ENCODE data around the gene LGALS3. TPM values are rescaled to one million over a fixed set of nuclear protein-coding genes. Genes with fewer than 3 reads are reported as not detected.
A peak's percentile ranks its signal among the peaks of the same experiment; 100 is the strongest.

Gene LGALS3
- total RNA-seq, 2 donors from 2014 or later, result 148 to 189 TPM

- DNase-seq (ENCODE audit: low spot score), result no peak
- intact Hi-C loops (cut with DNase I), result no loop called here
Measured at GRCh38 chr14:55126034-55126433, 3.0 kb upstream of the LGALS3 start.

DNA sequence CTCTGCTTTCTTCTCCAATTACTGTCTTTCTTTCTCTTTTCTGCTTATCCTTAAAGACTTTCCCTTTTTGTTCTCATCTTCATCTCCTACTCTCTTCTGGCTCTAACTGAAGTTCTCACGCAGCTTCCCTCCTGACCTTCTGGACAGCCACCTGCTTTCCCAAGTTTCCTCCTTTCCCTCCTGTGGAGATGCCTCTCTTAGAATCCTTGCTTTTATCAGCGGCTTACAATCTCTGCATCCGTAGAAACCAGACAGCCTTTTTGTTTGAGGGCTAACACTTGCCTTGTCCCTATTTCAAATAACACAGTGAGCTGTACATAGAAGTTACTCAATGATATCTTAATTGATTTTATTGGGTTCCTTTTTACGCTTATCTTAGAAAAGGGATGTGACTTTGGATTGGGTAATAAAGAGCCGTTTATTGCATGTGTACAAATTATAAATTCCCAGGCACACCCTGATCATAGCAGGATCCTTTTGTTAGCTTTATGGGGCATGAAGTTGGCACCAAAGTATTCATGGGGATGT, 2.1 kb upstream of the LGALS3 start:
- intact Hi-C loops (cut with DNase I), result no loop called here
- DNase-seq (ENCODE audit: low spot score), result no peak

GRCh38 chr14:55127460-55127951, 1.5 kb upstream of the LGALS3 start:
- intact Hi-C loops (cut with DNase I), result no loop called here
- no peak for DNase-seq (ENCODE audit: low spot score)

GRCh38 chr14:55128386-55129085, 516 bp upstream of the LGALS3 start:
- DNase-seq (ENCODE audit: low spot score), result no peak
- intact Hi-C loops (cut with DNase I), result no loop called here

GRCh38 chr14:55129428-55130195, 560 bp downstream of the LGALS3 start:
- intact Hi-C loops (cut with DNase I), result loop anchor here (5.0 kb wide), 1 partner anchor 37 kb away; no protein-coding TSS in a partner anchor
- DNase-seq (ENCODE audit: low spot score), result peak; percentile 93

DNA sequence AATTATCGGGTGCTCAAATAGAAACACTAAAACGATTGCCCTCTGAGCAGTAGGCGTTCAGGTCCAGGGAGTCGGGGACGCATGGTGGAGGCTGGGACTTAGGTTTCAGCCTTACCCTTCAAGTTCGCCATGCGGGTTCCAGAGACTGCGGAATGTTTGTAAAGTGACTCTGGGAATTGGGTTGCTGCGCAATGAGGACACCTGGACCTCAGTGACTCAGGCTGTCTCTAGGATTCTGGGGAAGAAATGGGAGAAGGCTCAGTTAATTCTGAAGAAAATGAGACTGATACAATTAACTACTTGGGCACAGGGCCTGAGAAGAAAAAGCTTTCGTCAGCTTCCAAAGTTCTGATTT, 1.1 kb downstream of the LGALS3 start:
- intact Hi-C loops (cut with DNase I), result loop anchor here (5.0 kb wide), 1 partner anchor 38 kb away; no protein-coding TSS in a partner anchor
- DNase-seq (ENCODE audit: low spot score), result no peak

GRCh38 chr14:55131370-55132137, 2.5 kb downstream of the LGALS3 start:
- intact Hi-C loops (cut with DNase I), result loop anchor here (5.0 kb wide), 1 partner anchor 39 kb away; no protein-coding TSS in a partner anchor
- no peak for DNase-seq (ENCODE audit: low spot score)

- intact Hi-C loops (cut with DNase I), result loop anchor here (5.0 kb wide), 1 partner anchor 41 kb away; no protein-coding TSS in a partner anchor
- no peak for DNase-seq (ENCODE audit: low spot score)
Measured at GRCh38 chr14:55133416-55133815, 4.4 kb downstream of the LGALS3 start.

- no peak for DNase-seq (ENCODE audit: low spot score)
- intact Hi-C loops (cut with DNase I), result no loop called here
Measured at GRCh38 chr14:55136241-55136640, 7.2 kb downstream of the LGALS3 start.

GRCh38 chr14:55136885-55137786, 8.1 kb downstream of the LGALS3 start:
- intact Hi-C loops (cut with DNase I), result no loop called here
- peak; percentile 88 for DNase-seq (ENCODE audit: low spot score)

GRCh38 chr14:55138091-55138490, 9.0 kb downstream of the LGALS3 start:
- intact Hi-C loops (cut with DNase I), result no loop called here
- no peak for DNase-seq (ENCODE audit: low spot score)

DNA sequence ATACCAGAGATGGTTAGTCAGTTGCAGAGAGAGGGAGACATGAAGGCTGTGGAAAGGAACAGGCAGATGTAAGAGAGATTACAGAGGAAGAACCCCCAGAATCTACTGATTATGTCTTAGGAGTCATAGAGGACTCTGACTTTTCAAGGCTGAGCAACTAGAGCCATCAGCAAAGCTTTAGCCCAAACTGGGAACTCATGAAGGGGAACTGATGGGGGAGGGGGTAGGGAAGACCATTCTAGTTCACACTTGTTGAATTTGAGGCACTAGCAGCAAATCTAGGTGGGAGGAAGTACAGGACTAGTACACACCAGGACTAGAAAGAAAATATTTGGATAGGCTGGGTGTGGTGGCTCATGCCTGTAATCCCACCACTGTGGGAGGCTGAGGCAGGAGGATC, 10.1 kb downstream of the LGALS3 start:
- intact Hi-C loops (cut with DNase I), result no loop called here
- no peak for DNase-seq (ENCODE audit: low spot score)

DNA sequence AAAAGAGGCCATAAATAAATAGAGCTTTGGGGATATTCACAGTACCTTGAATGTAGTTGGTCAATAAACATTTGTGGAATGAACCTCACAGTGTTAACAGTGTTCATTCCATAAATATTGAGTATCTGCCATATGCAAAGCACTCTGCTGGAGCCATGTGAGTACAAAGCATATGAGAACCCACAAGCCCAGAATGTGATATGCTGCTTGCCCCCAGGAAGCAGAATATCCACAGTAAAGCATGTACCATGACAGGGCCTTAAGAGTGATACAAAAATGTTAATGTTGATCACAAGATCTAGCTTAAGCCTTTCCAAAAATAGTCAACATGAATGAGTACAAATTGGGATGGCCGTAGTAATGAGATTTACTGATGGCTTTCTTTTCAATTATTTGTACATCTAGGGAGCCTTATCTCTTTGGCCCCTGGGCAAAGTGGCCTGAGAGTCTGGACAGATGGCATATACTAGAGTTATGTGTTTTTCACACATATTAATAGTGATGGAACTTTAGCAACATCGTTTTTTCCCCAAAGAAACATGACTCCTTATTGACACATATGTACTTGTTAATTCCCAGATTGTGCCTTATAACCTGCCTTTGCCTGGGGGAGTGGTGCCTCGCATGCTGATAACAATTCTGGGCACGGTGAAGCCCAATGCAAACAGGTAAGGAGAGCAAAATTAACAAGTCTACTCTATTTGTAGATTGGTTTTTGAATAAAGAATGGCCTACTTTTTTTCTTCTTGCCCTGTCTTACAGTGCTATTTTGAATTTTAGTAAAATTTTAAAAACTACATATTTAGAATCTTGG, 10.9 kb downstream of the LGALS3 start:
- intact Hi-C loops (cut with DNase I), result no loop called here
- DNase-seq (ENCODE audit: low spot score), result no peak

- intact Hi-C loops (cut with DNase I), result no loop called here
- no peak for DNase-seq (ENCODE audit: low spot score)
Measured at GRCh38 chr14:55141825-55142224, 12.8 kb downstream of the LGALS3 start.

DNA sequence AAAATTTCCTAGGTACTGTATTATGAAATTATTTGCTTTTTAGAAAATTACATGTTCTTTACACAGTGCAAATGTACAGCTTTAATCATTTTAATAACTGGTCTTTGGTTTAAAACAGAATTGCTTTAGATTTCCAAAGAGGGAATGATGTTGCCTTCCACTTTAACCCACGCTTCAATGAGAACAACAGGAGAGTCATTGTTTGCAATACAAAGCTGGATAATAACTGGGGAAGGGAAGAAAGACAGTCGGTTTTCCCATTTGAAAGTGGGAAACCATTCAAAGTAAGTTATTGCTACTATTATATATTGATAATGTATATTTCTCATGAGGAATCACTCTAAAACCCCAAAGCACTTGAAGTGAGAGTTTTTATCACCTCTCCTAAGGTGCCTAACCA, 13.4 kb downstream of the LGALS3 start:
- intact Hi-C loops (cut with DNase I), result no loop called here
- no peak for DNase-seq (ENCODE audit: low spot score)

- no peak for DNase-seq (ENCODE audit: low spot score)
- intact Hi-C loops (cut with DNase I), result no loop called here
Measured at GRCh38 chr14:55146425-55146824, 17.4 kb downstream of the LGALS3 start.

- no peak for DNase-seq (ENCODE audit: low spot score)
- intact Hi-C loops (cut with DNase I), result no loop called here
Measured at GRCh38 chr14:55151601-55152000, 22.5 kb downstream of the LGALS3 start.

Data from posterior vena cava (tissue), 2 donors.